ENCODE measurements around the gene CIB1.

- TF ChIP-seq POLR2A (IDR thresholded peaks at IDR 0.05) (no peak), POLR2AphosphoS5 (IDR thresholded peaks at IDR 0.05) (no peak), EP300 (IDR thresholded peaks at IDR 0.05) (no peak)
- TF ChIP-seq, protein P1, sequence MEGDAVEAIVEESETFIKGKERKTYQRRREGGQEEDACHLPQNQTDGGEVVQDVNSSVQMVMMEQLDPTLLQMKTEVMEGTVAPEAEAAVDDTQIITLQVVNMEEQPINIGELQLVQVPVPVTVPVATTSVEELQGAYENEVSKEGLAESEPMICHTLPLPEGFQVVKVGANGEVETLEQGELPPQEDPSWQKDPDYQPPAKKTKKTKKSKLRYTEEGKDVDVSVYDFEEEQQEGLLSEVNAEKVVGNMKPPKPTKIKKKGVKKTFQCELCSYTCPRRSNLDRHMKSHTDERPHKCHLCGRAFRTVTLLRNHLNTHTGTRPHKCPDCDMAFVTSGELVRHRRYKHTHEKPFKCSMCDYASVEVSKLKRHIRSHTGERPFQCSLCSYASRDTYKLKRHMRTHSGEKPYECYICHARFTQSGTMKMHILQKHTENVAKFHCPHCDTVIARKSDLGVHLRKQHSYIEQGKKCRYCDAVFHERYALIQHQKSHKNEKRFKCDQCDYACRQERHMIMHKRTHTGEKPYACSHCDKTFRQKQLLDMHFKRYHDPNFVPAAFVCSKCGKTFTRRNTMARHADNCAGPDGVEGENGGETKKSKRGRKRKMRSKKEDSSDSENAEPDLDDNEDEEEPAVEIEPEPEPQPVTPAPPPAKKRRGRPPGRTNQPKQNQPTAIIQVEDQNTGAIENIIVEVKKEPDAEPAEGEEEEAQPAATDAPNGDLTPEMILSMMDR (IDR thresholded peaks at IDR 0.05), result no peak
These were observed 7.1 kb upstream of the CIB1 start for GRCh38 chr15:90240856-90241255.
